AG04449 (cell line): ENCODE results near the gene PRDM16.

Experiments
- CTCF ChIA-PET: fragments of 350-600 bp; formaldehyde crosslinking; extraction: SDS; loops from one replicate; lab custom pipeline; 2021; ENCODE audit warnings: antibody characterized with exemption; lab: Yijun Ruan, JAX
- POLR2A ChIA-PET: fragments of 400-600, 350-600 bp; formaldehyde crosslinking; extraction: SDS; loops from one replicate; lab custom pipeline; 2020; ENCODE audit warnings: antibody characterized with exemption, inconsistent platforms; lab: Yijun Ruan, JAX
- DNase-seq: peaks from one replicate; pipeline ENCODE4 v3.0.0-alpha.2; 2010; ENCODE audit warnings: low read depth, low spot score
- H3K4me3 ChIP-seq: 2 replicates; pipeline ENCODE4 v1.5.1; 2011; ENCODE audit warnings: low read depth, mild to moderate bottlenecking, control low read depth, low read length
- TF ChIP-seq, protein P1 (sequence below): IDR thresholded peaks from one replicate; pipeline ENCODE4 v1.5.1; 2011; ENCODE audit warnings: mild to moderate bottlenecking, moderate library complexity, low read length, control low read depth, inconsistent platforms; ENCODE audit not compliant: insufficient read depth; ENCODE audit errors: missing control alignments

Gene PRDM16

DNA sequence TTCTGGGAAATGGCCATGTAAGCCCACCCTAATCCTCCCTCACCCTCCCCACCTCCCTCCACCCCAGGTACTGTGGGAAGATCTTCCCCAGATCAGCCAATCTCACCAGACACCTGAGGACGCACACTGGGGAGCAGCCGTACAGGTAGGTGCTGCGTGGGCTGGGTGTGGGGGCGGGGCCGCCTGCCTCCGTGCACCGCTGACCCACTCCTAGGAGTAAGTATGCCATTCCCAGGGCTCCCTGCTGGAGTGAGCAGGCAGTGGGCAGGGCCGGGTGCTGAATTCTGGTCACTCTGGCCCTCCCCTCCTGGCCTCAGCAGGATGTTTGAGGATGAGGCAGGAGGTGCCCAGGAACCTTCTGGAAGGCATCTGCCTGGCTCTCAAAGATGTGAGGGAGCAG lies 349.6 kb downstream of the PRDM16 start:
- ChIA-PET CTCF (no interaction called here), POLR2A (no interaction called here)
- H3K4me3 ChIP-seq, result no peak overlapping the region
- TF ChIP-seq, protein P1, sequence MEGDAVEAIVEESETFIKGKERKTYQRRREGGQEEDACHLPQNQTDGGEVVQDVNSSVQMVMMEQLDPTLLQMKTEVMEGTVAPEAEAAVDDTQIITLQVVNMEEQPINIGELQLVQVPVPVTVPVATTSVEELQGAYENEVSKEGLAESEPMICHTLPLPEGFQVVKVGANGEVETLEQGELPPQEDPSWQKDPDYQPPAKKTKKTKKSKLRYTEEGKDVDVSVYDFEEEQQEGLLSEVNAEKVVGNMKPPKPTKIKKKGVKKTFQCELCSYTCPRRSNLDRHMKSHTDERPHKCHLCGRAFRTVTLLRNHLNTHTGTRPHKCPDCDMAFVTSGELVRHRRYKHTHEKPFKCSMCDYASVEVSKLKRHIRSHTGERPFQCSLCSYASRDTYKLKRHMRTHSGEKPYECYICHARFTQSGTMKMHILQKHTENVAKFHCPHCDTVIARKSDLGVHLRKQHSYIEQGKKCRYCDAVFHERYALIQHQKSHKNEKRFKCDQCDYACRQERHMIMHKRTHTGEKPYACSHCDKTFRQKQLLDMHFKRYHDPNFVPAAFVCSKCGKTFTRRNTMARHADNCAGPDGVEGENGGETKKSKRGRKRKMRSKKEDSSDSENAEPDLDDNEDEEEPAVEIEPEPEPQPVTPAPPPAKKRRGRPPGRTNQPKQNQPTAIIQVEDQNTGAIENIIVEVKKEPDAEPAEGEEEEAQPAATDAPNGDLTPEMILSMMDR, result no peak
- no peak for DNase-seq

DNA sequence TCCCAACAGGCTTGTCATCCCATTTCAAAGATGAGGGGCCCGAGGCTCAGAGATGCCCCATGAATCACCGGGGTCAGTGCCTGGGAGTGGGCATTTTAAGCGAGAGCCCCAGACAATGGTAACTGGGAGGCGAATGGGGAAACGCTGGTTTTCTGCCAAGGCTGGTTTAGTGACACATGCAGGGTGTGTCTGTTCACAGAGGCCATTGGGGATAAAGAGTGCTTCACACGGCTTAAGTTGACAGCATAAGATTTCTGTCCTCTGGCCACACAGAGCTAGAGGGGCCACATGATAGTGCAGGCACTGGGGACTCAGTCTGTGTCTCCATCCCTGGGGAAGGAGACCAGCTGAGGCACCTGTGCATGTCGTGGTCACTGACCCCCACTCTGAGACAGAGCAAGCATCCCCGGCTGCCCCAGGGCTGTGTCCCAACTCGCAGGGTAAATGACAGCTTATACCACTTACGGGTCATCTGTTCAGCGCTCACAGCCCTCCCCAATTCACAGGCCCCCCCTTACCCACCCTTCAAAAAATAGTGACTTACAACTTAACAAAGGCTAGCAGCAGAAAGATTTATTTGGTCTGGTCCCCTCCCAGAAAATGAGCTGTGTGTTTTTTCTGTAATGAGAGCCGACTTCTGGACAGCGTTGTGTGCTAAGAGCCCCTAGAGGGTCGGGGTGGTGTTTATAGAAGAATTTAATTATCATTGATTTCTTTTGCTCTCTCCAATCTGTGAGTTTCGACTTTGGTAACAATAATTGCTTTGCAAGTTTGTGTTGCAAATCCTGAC lies 350.6 kb downstream of the PRDM16 start:
- no peak for DNase-seq
- CTCF ChIA-PET, result interaction anchor here (1.0 to 1.6 kb wide), 3 partner anchors 10 to 33 kb away, joined by 3 to 4 read pairs (median 4); no protein-coding TSS in a partner anchor
- no peak overlapping the region for H3K4me3 ChIP-seq
- POLR2A ChIA-PET, result no interaction called here
- TF ChIP-seq, protein P1, result no peak

DNA sequence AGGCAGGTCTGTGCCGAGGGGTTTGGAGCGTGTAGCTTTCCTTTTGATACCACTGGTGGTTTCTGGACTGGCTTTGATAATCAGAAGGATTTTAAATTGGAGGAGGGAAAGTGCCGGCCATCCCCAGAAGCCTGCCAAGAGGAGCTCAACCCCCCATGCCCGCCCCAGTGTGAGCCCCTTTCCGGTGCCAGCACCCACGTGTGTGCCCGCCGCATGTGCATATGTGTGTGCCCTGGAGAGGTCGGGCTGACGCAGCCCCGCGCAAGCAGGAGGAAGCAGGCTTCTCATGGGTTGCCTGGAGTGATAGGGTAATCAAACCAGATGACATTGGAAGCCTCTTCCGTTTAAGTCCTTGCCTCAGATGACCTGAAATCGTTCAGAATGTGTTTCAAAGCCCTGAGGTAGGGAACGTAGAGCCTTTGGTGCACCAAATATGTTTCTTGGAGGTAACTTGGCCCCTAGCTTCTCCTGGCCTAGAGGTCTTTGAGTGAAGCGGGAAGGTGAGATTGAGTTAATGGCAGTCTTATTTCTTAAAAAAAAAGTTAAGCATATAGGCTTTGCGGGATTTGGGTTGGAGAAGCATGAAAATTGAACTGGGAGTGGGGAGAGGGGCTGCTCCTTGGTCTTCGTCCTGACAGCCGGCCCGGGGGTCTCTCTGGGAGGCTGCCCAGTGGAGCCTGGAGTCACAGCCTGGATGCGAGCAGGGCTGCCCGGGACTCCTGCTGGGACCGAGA lies 351.4 kb downstream of the PRDM16 start:
- TF ChIP-seq, protein P1, result no peak
- ChIA-PET CTCF (interaction anchor here (1.0 to 1.6 kb wide), 3 partner anchors 11 to 33 kb away, joined by 3 to 4 read pairs (median 4); no protein-coding TSS in a partner anchor), POLR2A (no interaction called here)
- DNase-seq, result no peak
- no peak overlapping the region for H3K4me3 ChIP-seq

DNA sequence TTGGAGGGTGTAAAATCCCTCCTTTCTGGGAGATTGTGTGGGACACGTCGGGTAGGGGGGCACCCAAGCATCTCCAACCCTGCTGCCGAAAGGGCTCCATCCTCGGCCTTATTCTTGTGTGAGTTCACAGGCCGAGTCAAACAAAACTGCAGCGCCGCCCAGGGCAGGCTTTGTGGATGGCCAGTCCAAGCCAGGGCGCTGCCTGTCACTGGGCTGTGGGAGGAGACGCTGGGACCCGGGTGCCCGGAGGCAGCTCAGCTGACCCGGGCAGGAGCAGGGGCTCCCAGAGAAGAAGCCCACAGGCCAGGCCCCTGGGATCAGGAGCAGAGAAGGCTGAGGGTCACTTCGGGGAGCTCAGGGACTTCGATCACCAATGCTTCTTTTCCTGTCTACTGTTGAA lies 353.6 kb downstream of the PRDM16 start:
- CTCF ChIA-PET, result interaction anchor here (1.0 to 3.1 kb wide), 7 partner anchors 26 to 1007 kb away, joined by 3 to 13 read pairs (median 4); no protein-coding TSS in a partner anchor
- H3K4me3 ChIP-seq, result no peak overlapping the region
- POLR2A ChIA-PET, result no interaction called here
- TF ChIP-seq, protein P1, result no peak
- DNase-seq, result no peak

DNA sequence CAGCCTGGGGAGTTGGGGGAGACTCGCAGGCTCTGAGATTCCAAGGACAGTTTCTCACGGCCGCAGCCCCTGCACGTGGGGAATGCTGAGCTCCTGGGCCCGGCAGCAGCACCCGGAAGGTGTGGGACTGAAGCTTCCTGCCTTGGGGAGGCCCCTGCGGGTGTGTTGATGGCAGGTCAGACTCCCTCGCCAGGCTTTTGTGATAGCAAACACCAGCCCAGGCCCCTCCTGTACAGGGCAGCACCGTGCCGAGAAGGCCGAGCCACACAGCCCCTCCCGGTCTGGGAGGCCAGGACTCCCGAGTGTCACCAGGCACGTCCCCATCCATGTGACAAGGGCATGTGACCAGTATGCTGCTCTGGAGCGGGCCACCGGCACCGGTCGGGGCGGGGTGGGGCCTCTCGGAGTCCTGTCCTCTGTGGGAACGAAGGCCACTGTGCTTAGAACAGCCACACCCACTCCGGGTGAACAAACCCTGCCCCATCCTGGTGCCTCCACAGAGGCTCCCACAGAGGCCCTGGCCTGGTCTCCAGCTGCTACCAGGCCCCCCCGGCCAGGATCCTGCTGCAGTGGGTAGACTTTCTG lies 354.3 kb downstream of the PRDM16 start:
- CTCF ChIA-PET, result interaction anchor here (0.5 to 3.1 kb wide), 12 partner anchors 9 to 1229 kb away, joined by 3 to 13 read pairs (median 4); partner anchors contain the start of gene FAAP20
- POLR2A ChIA-PET, result no interaction called here
- DNase-seq, result no peak
- H3K4me3 ChIP-seq, result no peak overlapping the region
- TF ChIP-seq, protein P1, result no peak
